ENCODE measurements around the gene ALPK1. TPM values are rescaled to one million over a fixed set of nuclear protein-coding genes. Genes with fewer than 3 reads are reported as not detected.

Gene ALPK1
- total RNA-seq, 2 donors from 2014 or later = 12.1 to 13.7 TPM

DNA sequence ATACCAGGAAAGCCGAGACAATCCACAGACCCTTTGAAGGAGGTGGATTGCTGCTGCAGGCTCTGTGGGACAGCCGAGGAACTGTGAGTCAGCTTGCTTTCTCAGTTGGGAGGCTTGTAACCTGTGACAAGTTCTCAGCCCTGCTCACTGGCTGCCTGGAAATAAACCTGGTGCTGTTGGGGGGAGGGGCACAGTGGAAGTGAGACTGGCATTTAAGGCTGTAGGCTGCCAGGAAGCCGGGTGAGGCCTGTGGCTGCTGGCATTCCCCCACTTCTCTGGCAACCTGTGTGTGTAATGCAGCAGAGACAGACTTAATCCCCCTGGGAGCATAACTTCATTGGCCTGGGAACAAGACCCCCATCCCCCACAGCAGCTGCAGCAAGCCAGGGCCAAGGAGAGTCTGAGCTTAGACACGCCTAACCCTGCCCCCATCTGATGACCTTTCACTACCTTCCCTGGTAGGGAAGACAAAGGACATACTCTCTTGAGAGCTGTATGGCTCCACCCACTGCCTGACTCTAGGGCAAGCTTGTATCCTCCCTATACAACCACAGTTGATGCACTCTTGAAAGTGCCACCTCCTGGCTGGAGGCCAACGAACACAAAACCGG, 64.1 kb downstream of the ALPK1 start:
- no peak for DNase-seq (ENCODE audit: low spot score)
- TF ChIP-seq POLR2AphosphoS5 (IDR thresholded peaks at IDR 0.05) (no peak), POLR2A (IDR thresholded peaks at IDR 0.05) (no peak)
- TF ChIP-seq, protein P1, sequence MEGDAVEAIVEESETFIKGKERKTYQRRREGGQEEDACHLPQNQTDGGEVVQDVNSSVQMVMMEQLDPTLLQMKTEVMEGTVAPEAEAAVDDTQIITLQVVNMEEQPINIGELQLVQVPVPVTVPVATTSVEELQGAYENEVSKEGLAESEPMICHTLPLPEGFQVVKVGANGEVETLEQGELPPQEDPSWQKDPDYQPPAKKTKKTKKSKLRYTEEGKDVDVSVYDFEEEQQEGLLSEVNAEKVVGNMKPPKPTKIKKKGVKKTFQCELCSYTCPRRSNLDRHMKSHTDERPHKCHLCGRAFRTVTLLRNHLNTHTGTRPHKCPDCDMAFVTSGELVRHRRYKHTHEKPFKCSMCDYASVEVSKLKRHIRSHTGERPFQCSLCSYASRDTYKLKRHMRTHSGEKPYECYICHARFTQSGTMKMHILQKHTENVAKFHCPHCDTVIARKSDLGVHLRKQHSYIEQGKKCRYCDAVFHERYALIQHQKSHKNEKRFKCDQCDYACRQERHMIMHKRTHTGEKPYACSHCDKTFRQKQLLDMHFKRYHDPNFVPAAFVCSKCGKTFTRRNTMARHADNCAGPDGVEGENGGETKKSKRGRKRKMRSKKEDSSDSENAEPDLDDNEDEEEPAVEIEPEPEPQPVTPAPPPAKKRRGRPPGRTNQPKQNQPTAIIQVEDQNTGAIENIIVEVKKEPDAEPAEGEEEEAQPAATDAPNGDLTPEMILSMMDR (IDR thresholded peaks at IDR 0.05) = no peak
- no peaks in the 10 kb centered on the region for H3K36me3 ChIP-seq
- intact Hi-C loops (cut with DNase I) = no loop called here
- no peak overlapping the region for H3K4me3 ChIP-seq
- H3K27ac ChIP-seq = no peak overlapping the region
- 74% methylated on average over 6 of the region's 6 CpGs for WGBS
- no peaks in the 10 kb centered on the region for H3K9me3 ChIP-seq
- H3K4me1 ChIP-seq (replicated peaks) = no peaks in the 10 kb centered on the region
- no peaks in the 10 kb centered on the region for H3K27me3 ChIP-seq (replicated peaks; ENCODE audit: insufficient read depth)

DNA sequence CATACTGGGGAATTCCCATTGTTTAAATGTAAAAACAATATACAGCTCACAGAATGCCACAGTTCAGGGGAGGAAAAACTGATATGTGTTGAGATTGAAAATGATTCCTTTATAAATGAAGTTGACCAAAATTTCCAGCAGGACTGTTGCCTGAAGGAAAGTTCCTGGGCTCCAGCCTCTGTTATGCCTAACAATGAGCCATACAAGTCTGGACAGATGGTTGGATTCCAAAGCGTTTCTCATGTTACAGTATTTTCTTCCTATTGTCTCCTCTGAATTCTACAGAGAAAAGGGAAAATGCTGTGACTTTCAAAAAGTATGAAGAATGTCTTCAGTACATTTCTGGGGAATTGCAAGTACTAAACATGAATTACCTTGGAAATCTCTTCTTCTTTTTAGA, 73.3 kb downstream of the ALPK1 start:
- no peak for DNase-seq (ENCODE audit: low spot score)
- H3K9me3 ChIP-seq = no peaks in the 10 kb centered on the region
- no peaks in the 10 kb centered on the region for H3K4me1 ChIP-seq (replicated peaks)
- H3K27ac ChIP-seq = no peak overlapping the region
- 29% methylated on average over 1 of the region's 1 CpG for WGBS
- no peaks in the 10 kb centered on the region for H3K36me3 ChIP-seq
- intact Hi-C loops (cut with DNase I) = no loop called here
- no peaks in the 10 kb centered on the region for H3K27me3 ChIP-seq (replicated peaks; ENCODE audit: insufficient read depth)
- TF ChIP-seq, protein P1 (IDR thresholded peaks at IDR 0.05) = no peak
- no peak for TF ChIP-seq POLR2AphosphoS5 (IDR thresholded peaks at IDR 0.05)
- no peak for TF ChIP-seq POLR2A (IDR thresholded peaks at IDR 0.05)
- no peak overlapping the region for H3K4me3 ChIP-seq

DNA sequence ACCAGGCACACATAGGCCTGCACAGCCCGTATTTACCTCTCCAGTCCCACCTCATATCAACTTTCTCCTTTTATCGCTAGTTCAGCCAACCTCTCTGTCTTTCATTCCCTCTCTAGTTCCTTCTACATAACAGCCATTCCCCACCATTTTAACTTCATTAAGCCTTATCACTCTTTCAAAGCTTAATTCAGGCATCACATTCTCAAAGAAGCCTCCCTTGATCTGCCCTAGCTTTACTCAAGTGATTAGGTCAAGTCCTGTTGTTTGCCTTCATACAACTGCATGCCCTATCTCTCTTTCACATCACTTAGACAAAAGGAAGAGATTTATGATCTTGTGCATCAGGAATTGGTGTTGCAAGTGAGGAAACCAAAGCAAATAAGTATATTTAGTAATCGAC, 74.2 kb downstream of the ALPK1 start:
- H3K36me3 ChIP-seq = no peaks in the 10 kb centered on the region
- H3K4me3 ChIP-seq = no peak overlapping the region
- WGBS = 63% methylated on average over 3 of the region's 3 CpGs
- no peaks in the 10 kb centered on the region for H3K4me1 ChIP-seq (replicated peaks)
- intact Hi-C loops (cut with DNase I) = no loop called here
- H3K27me3 ChIP-seq (replicated peaks; ENCODE audit: insufficient read depth) = no peaks in the 10 kb centered on the region
- H3K9me3 ChIP-seq = no peaks in the 10 kb centered on the region
- TF ChIP-seq, protein P1 (IDR thresholded peaks at IDR 0.05) = no peak
- TF ChIP-seq POLR2A (IDR thresholded peaks at IDR 0.05) = no peak
- no peak for TF ChIP-seq POLR2AphosphoS5 (IDR thresholded peaks at IDR 0.05)
- no peak for DNase-seq (ENCODE audit: low spot score)
- no peak overlapping the region for H3K27ac ChIP-seq

DNA sequence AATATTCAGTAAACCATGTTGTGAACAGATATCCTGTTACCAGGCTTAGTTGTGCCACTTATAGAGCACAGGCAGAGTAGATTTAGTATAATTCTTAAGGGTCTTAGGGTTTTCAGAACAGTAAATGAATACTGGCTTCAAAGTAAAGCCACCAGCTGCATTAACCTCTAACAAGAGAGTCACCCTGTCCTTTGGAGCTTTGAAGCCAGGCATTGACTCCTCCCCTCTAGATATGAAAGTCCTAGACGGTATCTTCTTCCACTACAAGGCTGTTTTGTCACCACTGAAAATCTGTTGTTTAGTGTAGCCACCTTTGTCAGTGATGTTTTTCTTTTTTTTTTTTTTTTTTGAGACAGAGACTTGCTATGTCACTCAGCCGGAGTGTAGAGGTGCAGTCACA, 77.7 kb downstream of the ALPK1 start:
- no peak overlapping the region for H3K27ac ChIP-seq
- intact Hi-C loops (cut with DNase I) = no loop called here
- H3K4me1 ChIP-seq (replicated peaks) = no peaks in the 10 kb centered on the region
- H3K9me3 ChIP-seq = no peaks in the 10 kb centered on the region
- H3K36me3 ChIP-seq = no peaks in the 10 kb centered on the region
- H3K27me3 ChIP-seq (replicated peaks; ENCODE audit: insufficient read depth) = no peaks in the 10 kb centered on the region
- no peak for DNase-seq (ENCODE audit: low spot score)
- TF ChIP-seq POLR2A (IDR thresholded peaks at IDR 0.05) (no peak), POLR2AphosphoS5 (IDR thresholded peaks at IDR 0.05) (no peak)
- TF ChIP-seq, protein P1 (IDR thresholded peaks at IDR 0.05) = no peak
- WGBS = 98% methylated on average over 2 of the region's 2 CpGs
- no peak overlapping the region for H3K4me3 ChIP-seq

DNA sequence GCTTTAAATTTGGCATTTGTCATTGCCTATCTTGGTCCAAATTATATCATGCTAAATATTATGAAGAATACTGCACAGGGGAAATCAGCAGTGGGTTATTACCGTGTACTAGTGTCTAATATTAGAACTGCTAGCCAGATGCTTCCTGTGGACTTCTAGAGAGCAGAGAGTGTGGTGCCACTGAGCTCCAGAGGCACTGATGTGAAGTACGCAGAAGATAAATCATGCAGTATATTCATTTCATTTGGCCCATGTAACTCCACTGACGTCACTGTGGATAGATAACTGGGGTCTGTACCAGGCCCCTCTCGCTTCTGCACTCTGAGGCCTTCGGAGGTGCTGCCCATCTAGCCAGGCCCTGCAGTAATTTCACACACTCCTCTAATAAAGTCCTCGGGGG, 80.0 kb downstream of the ALPK1 start:
- 89% methylated on average over 6 of the region's 6 CpGs for WGBS
- no peaks in the 10 kb centered on the region for H3K36me3 ChIP-seq
- intact Hi-C loops (cut with DNase I) = no loop called here
- H3K4me1 ChIP-seq (replicated peaks) = no peaks in the 10 kb centered on the region
- H3K9me3 ChIP-seq = no peaks in the 10 kb centered on the region
- DNase-seq (ENCODE audit: low spot score) = no peak
- no peaks in the 10 kb centered on the region for H3K27me3 ChIP-seq (replicated peaks; ENCODE audit: insufficient read depth)
- H3K27ac ChIP-seq = no peak overlapping the region
- TF ChIP-seq POLR2A (IDR thresholded peaks at IDR 0.05) (no peak), POLR2AphosphoS5 (IDR thresholded peaks at IDR 0.05) (no peak)
- TF ChIP-seq, protein P1 (IDR thresholded peaks at IDR 0.05) = no peak
- H3K4me3 ChIP-seq = no peak overlapping the region

All from prostate gland (tissue), 2 donors.